Head of caudate nucleus (tissue), 42 donors: Measurements from ENCODE around the gene GNA12.

ENCODE experiments used
- DNase-seq, 42 donors: peaks; one replicate each; pipeline versions ENCODE4 v3.0.0 to v3.0.0-alpha.2; 2020 to 2021; ENCODE audit warnings: mixed read lengths in 7 of 42
- intact Hi-C: fragments of 100-400 bp; cut with DNase I; formaldehyde crosslinking; loops from one replicate; pipeline ENCODE4 v1.15.0; 2022

Gene GNA12

GRCh38 chr7:2715341-2716231 lies 128.5 kb downstream of the GNA12 start:
- intact Hi-C loops, result no loop called here
- DNase-seq, result no peak

- DNase-seq, result no peak
- intact Hi-C loops, result no loop called here
These were observed 129.5 kb downstream of the GNA12 start for GRCh38 chr7:2714636-2715035.

- intact Hi-C loops, result no loop called here
- no peak for DNase-seq
These were observed 130.1 kb downstream of the GNA12 start for GRCh38 chr7:2713978-2714377.

- intact Hi-C loops, result no loop called here
- DNase-seq, result no peak
These were observed 130.7 kb downstream of the GNA12 start for GRCh38 chr7:2713370-2713769.

GRCh38 chr7:2711895-2712675 lies 132.0 kb downstream of the GNA12 start:
- intact Hi-C loops, result no loop called here
- no peak for DNase-seq

GRCh38 chr7:2710901-2711551 lies 133.1 kb downstream of the GNA12 start:
- intact Hi-C loops, result no loop called here
- no peak for DNase-seq

- no peak for DNase-seq
- intact Hi-C loops, result no loop called here
These were observed 133.8 kb downstream of the GNA12 start for GRCh38 chr7:2710286-2710655.

GRCh38 chr7:2709553-2710285 lies 134.4 kb downstream of the GNA12 start:
- DNase-seq, result peak in 41 of 42 donors; percentile 38 to 88 (median 69)
- intact Hi-C loops, result loop anchor here (5.0 kb wide), 1 partner anchor 37 kb away; no protein-coding TSS in a partner anchor

GRCh38 chr7:2708547-2709310 lies 135.4 kb downstream of the GNA12 start:
- intact Hi-C loops, result loop anchor here (5.0 kb wide), 1 partner anchor 36 kb away; no protein-coding TSS in a partner anchor
- DNase-seq, result no peak

GRCh38 chr7:2708041-2708440 lies 136.1 kb downstream of the GNA12 start:
- intact Hi-C loops, result loop anchor here (5.0 kb wide), 1 partner anchor 36 kb away; no protein-coding TSS in a partner anchor
- no peak for DNase-seq

GRCh38 chr7:2707481-2707880 lies 136.6 kb downstream of the GNA12 start:
- intact Hi-C loops, result loop anchor here (5.0 kb wide), 1 partner anchor 35 kb away; no protein-coding TSS in a partner anchor
- no peak for DNase-seq

GRCh38 chr7:2706685-2707126 lies 137.4 kb downstream of the GNA12 start:
- no peak for DNase-seq
- intact Hi-C loops, result loop anchor here (5.0 kb wide), 1 partner anchor 34 kb away; no protein-coding TSS in a partner anchor

GRCh38 chr7:2705371-2706096 lies 138.6 kb downstream of the GNA12 start:
- intact Hi-C loops, result loop anchor here (5.0 kb wide), 1 partner anchor 33 kb away; no protein-coding TSS in a partner anchor
- no peak for DNase-seq

- intact Hi-C loops, result no loop called here
- DNase-seq, result peak in 1 of 42 donors; percentile 34
These were observed 141.5 kb downstream of the GNA12 start for GRCh38 chr7:2702594-2702957.

GRCh38 chr7:2701832-2702593 lies 142.1 kb downstream of the GNA12 start:
- intact Hi-C loops, result no loop called here
- DNase-seq, result peak in 41 of 42 donors; percentile 58 to 93 (median 80)

- peak in 2 of 42 donors; percentile 56 to 69 for DNase-seq
These were observed 142.7 kb downstream of the GNA12 start for GRCh38 chr7:2701424-2701823.

More at GRCh38 chr7:2701424-2701823, 142.7 kb downstream of the GNA12 start:
- intact Hi-C loops, result no loop called here
